ENCODE measurements around the gene CTIF.

- TF ChIP-seq CTCF (IDR thresholded peaks at IDR 0.05) (no peak), POLR2AphosphoS5 (IDR thresholded peaks at IDR 0.05; ENCODE audit: low read depth, low read length) (no peak)
- TF ChIP-seq, protein P1, sequence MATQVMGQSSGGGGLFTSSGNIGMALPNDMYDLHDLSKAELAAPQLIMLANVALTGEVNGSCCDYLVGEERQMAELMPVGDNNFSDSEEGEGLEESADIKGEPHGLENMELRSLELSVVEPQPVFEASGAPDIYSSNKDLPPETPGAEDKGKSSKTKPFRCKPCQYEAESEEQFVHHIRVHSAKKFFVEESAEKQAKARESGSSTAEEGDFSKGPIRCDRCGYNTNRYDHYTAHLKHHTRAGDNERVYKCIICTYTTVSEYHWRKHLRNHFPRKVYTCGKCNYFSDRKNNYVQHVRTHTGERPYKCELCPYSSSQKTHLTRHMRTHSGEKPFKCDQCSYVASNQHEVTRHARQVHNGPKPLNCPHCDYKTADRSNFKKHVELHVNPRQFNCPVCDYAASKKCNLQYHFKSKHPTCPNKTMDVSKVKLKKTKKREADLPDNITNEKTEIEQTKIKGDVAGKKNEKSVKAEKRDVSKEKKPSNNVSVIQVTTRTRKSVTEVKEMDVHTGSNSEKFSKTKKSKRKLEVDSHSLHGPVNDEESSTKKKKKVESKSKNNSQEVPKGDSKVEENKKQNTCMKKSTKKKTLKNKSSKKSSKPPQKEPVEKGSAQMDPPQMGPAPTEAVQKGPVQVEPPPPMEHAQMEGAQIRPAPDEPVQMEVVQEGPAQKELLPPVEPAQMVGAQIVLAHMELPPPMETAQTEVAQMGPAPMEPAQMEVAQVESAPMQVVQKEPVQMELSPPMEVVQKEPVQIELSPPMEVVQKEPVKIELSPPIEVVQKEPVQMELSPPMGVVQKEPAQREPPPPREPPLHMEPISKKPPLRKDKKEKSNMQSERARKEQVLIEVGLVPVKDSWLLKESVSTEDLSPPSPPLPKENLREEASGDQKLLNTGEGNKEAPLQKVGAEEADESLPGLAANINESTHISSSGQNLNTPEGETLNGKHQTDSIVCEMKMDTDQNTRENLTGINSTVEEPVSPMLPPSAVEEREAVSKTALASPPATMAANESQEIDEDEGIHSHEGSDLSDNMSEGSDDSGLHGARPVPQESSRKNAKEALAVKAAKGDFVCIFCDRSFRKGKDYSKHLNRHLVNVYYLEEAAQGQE (IDR thresholded peaks at IDR 0.05; ENCODE audit: insufficient read depth in 1 of 2, low read depth in 2 of 2, low read length in 1 of 2), result no peak
Measured at GRCh38 chr18:48810805-48811204, 272.0 kb downstream of the CTIF start.
